Keratinocyte (primary cell): ENCODE results near the gene MAGI1.

ENCODE experiments used
- CTCF ChIP-seq, 3 experiments: IDR thresholded peaks in 1 of 3; conservative IDR thresholded peaks in 1 of 3; optimal IDR thresholded peaks in 1 of 3; 2 replicates in 2 of 3; 3 replicates in 1 of 3; pipeline versions ENCODE3 to v1.5.1; 2011; ENCODE audit warnings: low read length in 3 of 3, mild to moderate bottlenecking in 3 of 3, moderate library complexity in 2 of 3, control low read depth in 1 of 3, inconsistent platforms in 1 of 3; ENCODE audit not compliant: insufficient read depth in 2 of 3; ENCODE audit errors: extremely low read depth in 1 of 3
- EZH2 ChIP-seq: IDR thresholded peaks from one replicate; pipeline ENCODE4 v1.6.1; 2012; ENCODE audit warnings: inconsistent platforms, mild to moderate bottlenecking, low read length, moderate library complexity

GRCh38 chr3:65615329-65615728, 423.4 kb downstream of the MAGI1 start:
- TF ChIP-seq CTCF (optimal IDR thresholded peaks at IDR 0.05 in 1 of 3, IDR thresholded peaks at IDR 0.05 in 1 of 3, conservative IDR thresholded peaks at IDR 0.05 in 1 of 3; ENCODE audit: extremely low read depth in 1 of 3, insufficient read depth in 2 of 3, low read length in 3 of 3), result no peak
- TF ChIP-seq EZH2, result no peak
